GM19372 (cell line): ENCODE results near the gene RDH8.

Source experiments
- ATAC-seq: cut with Tn5 transposase; IDR thresholded peaks from one replicate; pipeline ENCODE4 v1.9.1; 2021; ENCODE audit warnings: mild to moderate bottlenecking, low read depth, moderate library complexity; ENCODE audit not compliant: unreplicated experiment

Gene RDH8

GRCh38 chr19:10033614-10034013 is 20.3 kb downstream of the RDH8 start:
- ATAC-seq, result no peak

GRCh38 chr19:10036601-10037071 is 23.4 kb downstream of the RDH8 start:
- no peak for ATAC-seq

GRCh38 chr19:10037367-10037766 is 24.1 kb downstream of the RDH8 start:
- ATAC-seq, result no peak

GRCh38 chr19:10037809-10038208 is 24.5 kb downstream of the RDH8 start:
- no peak for ATAC-seq

DNA sequence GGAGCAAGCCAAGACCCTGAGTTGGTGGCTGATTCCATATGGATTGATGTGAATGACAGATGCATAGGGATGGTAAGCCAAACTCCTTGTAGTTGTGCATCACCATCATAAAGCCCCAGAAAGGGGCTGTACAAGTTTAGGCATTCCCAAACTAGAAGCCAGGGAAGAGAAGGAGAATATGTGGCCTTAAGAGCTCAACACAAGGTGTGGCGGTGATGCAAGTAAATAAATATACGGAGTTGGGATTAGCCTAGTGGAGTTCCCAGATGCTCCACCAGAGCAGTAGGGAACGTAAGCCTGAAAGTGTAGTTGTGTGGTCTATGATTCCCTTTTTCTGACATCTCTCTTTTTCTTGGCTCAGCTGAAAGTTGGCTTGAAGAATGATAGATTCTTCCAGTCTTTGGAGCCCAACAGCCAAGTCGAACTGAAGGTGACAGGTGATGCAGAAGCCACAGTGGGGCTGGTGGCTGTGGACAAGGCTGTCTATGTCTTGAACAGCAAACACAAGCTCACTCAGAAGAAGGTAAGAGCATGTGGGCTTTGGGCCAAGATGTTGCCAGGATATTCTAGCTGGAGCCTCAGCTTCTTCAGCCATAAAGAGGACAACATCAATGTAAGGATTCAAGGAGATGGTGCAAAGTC is 30.1 kb downstream of the RDH8 start:
- ATAC-seq, result no peak

GRCh38 chr19:10044390-10044789 is 31.1 kb downstream of the RDH8 start:
- no peak for ATAC-seq

DNA sequence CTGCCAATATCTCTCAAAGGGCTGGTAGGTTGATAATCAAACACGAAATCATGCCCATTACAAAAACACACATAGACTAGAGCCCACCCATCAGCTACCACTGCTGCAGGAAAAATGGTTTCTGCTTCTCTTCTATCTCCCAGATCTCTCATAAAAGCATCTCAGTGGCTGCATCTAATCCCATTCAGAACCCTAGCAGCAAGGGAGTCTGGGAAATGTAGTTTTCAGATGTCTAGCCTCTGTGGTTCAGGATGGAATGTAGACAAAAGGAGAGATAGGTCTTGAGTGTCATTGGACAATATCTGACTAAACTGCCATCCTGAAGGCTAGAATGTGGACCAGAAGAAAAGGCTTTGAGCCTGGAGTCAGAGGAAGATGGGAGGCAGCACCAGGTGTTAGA is 32.1 kb downstream of the RDH8 start:
- no peak for ATAC-seq

DNA sequence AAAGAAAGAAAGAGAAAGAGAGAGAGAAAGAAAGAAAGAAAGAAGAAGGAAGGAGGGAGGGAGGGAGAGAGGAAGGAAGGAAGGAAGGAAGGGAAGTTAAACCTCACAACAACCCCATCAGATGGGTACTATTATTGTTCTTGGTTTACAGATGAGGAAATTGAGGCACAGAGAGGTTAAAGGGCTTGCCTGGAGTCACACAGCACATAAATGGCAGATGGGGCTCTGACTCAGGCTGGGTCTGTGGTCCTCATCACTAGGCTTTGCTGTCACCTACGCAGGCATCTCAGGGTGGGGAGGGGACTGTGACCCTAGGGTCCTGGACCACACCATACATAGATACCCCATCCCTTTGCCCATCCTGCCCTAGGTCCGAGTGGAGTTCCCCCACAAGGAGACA is 36.3 kb downstream of the RDH8 start:
- no peak for ATAC-seq

- no peak for ATAC-seq
Observed at GRCh38 chr19:10052602-10053360, 39.5 kb downstream of the RDH8 start.

- ATAC-seq, result no peak
Observed at GRCh38 chr19:10061717-10062310, 48.5 kb downstream of the RDH8 start.

DNA sequence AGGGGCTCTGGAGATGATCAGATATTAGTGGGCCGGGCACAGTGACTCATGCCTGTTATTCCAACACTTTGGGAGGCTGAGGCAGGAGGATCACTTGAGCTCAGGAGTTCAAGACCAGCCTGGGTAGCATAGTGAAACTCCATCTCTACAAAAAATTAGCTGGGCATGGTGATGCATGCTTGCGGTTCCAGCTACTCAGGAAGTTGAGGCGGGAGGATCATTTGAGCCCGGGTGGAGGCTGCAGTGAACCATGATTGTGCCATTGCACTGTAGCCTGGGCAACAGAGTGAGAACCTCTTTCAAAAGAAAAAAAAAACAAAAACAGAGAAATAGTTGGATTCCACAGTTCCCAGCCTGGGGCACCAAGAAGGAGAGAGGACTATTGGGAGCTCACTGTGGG is 54.9 kb downstream of the RDH8 start:
- no peak for ATAC-seq

- ATAC-seq, result no peak
Observed at GRCh38 chr19:10069046-10069445, 55.8 kb downstream of the RDH8 start.

DNA sequence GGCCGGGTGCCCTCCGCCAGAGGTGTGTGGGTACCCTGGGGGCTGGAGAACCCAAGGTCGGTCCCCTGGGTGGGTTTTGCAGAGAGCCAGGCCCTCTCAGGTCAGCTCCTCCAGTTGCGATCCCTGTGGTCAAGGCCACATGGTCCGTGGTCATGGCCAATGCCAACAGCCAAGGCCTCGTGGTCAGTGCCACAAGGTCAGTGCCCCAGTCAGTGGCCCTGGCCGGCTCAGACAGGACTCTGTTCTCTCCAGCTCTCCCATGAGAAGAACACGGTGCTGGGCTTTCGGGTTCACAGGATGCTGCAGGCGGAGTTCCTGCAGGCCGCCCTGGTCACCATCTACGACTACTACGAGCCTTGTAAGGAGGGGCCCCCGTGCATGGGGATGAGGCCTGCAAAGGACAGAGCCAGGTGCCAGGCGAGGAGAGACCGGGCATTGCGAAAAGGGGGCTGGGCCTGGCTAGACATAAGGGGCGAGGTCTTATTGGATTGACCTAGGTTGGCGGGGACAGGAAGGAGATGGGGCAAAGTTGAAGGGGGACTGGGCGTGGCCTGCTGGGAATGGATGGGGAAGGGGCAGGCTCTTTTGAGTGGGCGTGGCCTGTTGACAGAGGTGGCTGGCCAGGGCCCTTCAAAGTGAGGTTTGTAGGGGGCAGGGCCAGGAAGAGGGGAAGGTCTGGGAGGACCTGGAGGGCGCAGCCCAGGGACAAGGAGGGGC is 57.6 kb downstream of the RDH8 start:
- no peak for ATAC-seq
